K562 (cell line): ENCODE measurements around the gene GMDS. TPM values are rescaled to one million over a fixed set of nuclear protein-coding genes. Genes with fewer than 3 reads are reported as not detected.

Source experiments
- CAMTA2 ChIP-seq: fragments of 250-450 bp; sonication (Bioruptor Pico); conservative IDR thresholded peaks from 2 replicates; pipeline ENCODE4 v1.5.1; 2022
- FOXA3 ChIP-seq, 2 experiments: fragments of 450-650 bp in 1 of 2; sonication (generic) in 1 of 2; formaldehyde crosslinking; IDR thresholded peaks in 1 of 2; conservative IDR thresholded peaks in 1 of 2; 2 replicates each; pipeline versions ENCODE4 v1.4.0 to v1.8.0; 2020 to 2022; ENCODE audit warnings: mild to moderate bottlenecking in 2 of 2, missing genetic modification reagents in 1 of 2
- FUS ChIP-seq: fragments of 200-400 bp; formaldehyde crosslinking; optimal IDR thresholded peaks from 2 replicates; pipeline ENCODE3; 2017; ENCODE audit warnings: low read depth, low read length
- HDAC6 ChIP-seq: IDR thresholded peaks from 2 replicates; pipeline ENCODE4 v1.6.1; 2012; ENCODE audit warnings: low read depth, mild to moderate bottlenecking, control low read depth, inconsistent platforms, low read length, moderate library complexity
- IFI16 ChIP-seq: fragments of 250-450 bp; sonication (Bioruptor Pico); IDR thresholded peaks from 2 replicates; pipeline ENCODE4 v2.1.2; 2022; ENCODE audit warnings: mild to moderate bottlenecking, inconsistent platforms
- MAZ ChIP-seq, 2 experiments: fragments of 450-650 bp in 1 of 2; sonication (generic) in 1 of 2; formaldehyde crosslinking; IDR thresholded peaks in 1 of 2; conservative IDR thresholded peaks in 1 of 2; 2 replicates each; pipeline versions ENCODE4 v1.4.0 to v1.5.0; 2020; ENCODE audit warnings: mild to moderate bottlenecking in 1 of 2, missing genetic modification reagents in 1 of 2
- MCM5 ChIP-seq: fragments of 450-650 bp; IDR thresholded peaks from 2 replicates; pipeline ENCODE4 v1.6.1; 2016; ENCODE audit warnings: low read depth
- NCOA4 ChIP-seq: fragments of 450-650 bp; IDR thresholded peaks from 2 replicates; pipeline ENCODE4 v1.6.1; 2018; ENCODE audit warnings: mild to moderate bottlenecking; ENCODE audit not compliant: partially characterized antibody
- NONO ChIP-seq, 2 experiments: fragments of 200-400 bp in 1 of 2; fragments of 450-650 bp in 1 of 2; formaldehyde crosslinking in 1 of 2; IDR thresholded peaks; 2 replicates each; pipeline ENCODE4 v1.6.1; 2017; ENCODE audit warnings: low read depth in 2 of 2, mild to moderate bottlenecking in 2 of 2, moderate library complexity in 2 of 2, low read length in 1 of 2
- POLR2A ChIP-seq: fragments of 450-650 bp; conservative IDR thresholded peaks from 2 replicates; pipeline ENCODE4 v1.6.1; 2016
- SIN3B ChIP-seq: fragments of 450-650 bp; IDR thresholded peaks from 2 replicates; pipeline ENCODE4 v1.6.1; 2017; ENCODE audit warnings: low read depth, mild to moderate bottlenecking, moderate library complexity
- SIRT6 ChIP-seq: IDR thresholded peaks from one replicate; pipeline ENCODE4 v1.6.1; 2012; ENCODE audit warnings: low read depth, mild to moderate bottlenecking, control low read depth, inconsistent platforms, low read length, moderate library complexity
- SMAD1 ChIP-seq: fragments of 150-350 bp; IDR thresholded peaks from 2 replicates; pipeline ENCODE4 v1.6.1; 2014; ENCODE audit warnings: low read length, low read depth; ENCODE audit not compliant: partially characterized antibody
- TEAD1 ChIP-seq, 2 experiments: fragments of 450-650 bp in 1 of 2; sonication (generic) in 1 of 2; formaldehyde crosslinking; IDR thresholded peaks; 2 replicates each; pipeline versions ENCODE4 v1.4.0 to v1.8.0; 2020 to 2022; ENCODE audit warnings: mild to moderate bottlenecking in 2 of 2, missing genetic modification reagents in 1 of 2
- TEAD2 ChIP-seq: fragments of 450-650 bp; IDR thresholded peaks from 2 replicates; pipeline ENCODE4 v1.6.1; 2016; ENCODE audit warnings: missing genetic modification characterization, control low read depth, missing compliant biosample characterization
- TRIM24 ChIP-seq, 2 experiments: fragments of 450-650 bp; IDR thresholded peaks; 2 replicates each; pipeline ENCODE4 v1.6.1; 2016
- ZBTB1 ChIP-seq: sonication (generic); formaldehyde crosslinking; IDR thresholded peaks from 2 replicates; pipeline ENCODE4 v1.8.1; 2023; ENCODE audit warnings: missing genetic modification reagents, low read depth, mild to moderate bottlenecking, borderline replicate concordance
- ZNF140 ChIP-seq: fragments of 250-450 bp; sonication (Bioruptor Pico); IDR thresholded peaks from 2 replicates; pipeline ENCODE4 v1.8.0; 2021; ENCODE audit warnings: moderate library complexity, mild to moderate bottlenecking, inconsistent platforms
- ZNF316 ChIP-seq: fragments of 450-650 bp; IDR thresholded peaks from 2 replicates; pipeline ENCODE4 v1.6.1; 2016
- polyA plus RNA-seq, 8 experiments: library from polyadenylated mRNA; depleted of rRNA in 4 of 8; stranded (reverse) in 5 of 8; unstranded in 3 of 8; fragments of >200 nt; fragmentation: Nextera tagmentation in 2 of 8; fragmentation: Illumina TruSeq in 1 of 8; extraction: Ambion mirVana in 2 of 8; extraction: Trizol in 1 of 8; gene quantifications; 2 replicates each; pipeline versions ENCODE4 v1.2.1 to v1.2.3, GENCODE V29; 2011 to 2014; ENCODE audit warnings: inconsistent platforms in 1 of 8, missing spikeins in 1 of 8
- total RNA-seq, 7 experiments: library from RNA; depleted of rRNA in 6 of 7; stranded (reverse); fragments of >200 nt in 6 of 7; fragmentation: Illumina TruSeq in 2 of 7; extraction: Trizol in 2 of 7; gene quantifications; 2 replicates each; pipeline versions ENCODE4 v1.2.1 to v1.2.3, GENCODE V29; 2011 to 2021; ENCODE audit warnings: low replicate concordance in 1 of 7
- TF ChIP-seq, protein P1 (sequence below), 3 experiments: IDR thresholded peaks in 2 of 3; conservative IDR thresholded peaks in 1 of 3; 2 replicates each; pipeline ENCODE4 v1.5.1; 2011 to 2012; ENCODE audit warnings: low read length in 3 of 3, mild to moderate bottlenecking in 3 of 3, control low read depth in 2 of 3, improper control_type of control experiment in 1 of 3, inconsistent platforms in 1 of 3, low read depth in 1 of 3, mixed read lengths in 1 of 3, moderate library complexity in 1 of 3; ENCODE audit not compliant: insufficient read depth in 2 of 3
- TF ChIP-seq, protein P2 (sequence below): fragments of 450-650 bp; conservative IDR thresholded peaks from 2 replicates; pipeline ENCODE4 v1.6.1; 2016; ENCODE audit warnings: missing genetic modification characterization, low read depth, mild to moderate bottlenecking, control low read depth, missing compliant biosample characterization
- TF ChIP-seq, protein P3 (sequence below): IDR thresholded peaks from 2 replicates; pipeline ENCODE4 v1.6.1; 2014; ENCODE audit warnings: antibody characterized with exemption
- TF ChIP-seq, protein P4 (sequence below): fragments of 450-650 bp; formaldehyde crosslinking; conservative IDR thresholded peaks from 2 replicates; pipeline ENCODE4 v1.4.0; 2022; ENCODE audit warnings: mild to moderate bottlenecking, missing genetic modification characterization

The GMDS gene
- total and polyA plus RNA-seq, 9 of the 15 experiments (the other 6 are each of a cell fraction or from before 2014, with no cell fraction given): 0.48 to 31.8 (median 13.4) TPM

DNA sequence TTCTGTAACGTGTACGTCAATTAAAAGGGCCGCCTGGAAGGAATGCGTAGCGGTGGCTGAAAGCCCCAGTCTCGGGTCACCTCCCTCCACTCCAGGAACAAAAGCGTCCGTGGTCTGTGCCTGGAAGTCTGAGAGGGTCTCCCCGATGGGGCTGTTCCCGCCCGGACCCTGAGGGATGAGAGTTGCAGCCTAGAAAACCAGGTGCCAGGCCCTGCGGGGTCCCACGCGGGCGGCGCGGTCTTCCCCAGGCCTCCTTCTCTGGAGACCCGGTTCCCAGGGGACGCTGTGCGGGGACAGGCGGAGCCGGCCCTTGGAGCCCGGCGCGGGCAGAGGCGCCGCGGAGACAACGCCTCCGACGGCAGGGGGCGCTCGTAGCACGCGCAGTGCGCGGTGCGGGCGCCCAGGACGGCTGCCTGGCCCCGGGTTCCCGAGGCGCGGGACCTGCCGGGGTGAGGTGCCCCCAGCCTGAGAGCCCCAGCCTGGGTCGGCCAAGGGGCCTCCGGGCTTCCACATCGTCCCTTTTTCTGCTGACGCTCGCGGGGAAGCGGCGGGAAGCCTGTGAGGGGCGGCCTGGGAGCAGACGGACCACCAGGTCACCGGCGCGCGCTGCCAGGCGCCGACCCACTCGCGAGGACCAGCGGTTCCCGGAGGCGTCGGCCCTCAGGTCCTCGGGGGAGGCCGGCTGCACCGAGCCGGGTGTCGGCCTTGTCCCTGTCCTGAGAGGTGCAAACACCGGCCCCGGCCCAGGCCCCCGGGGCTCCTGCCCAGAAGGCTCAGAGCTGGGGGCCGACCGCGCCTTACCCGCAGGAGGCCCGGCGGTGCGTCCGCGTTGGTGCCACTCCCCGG, 641.0 kb downstream of the GMDS start (continued):
- TF ChIP-seq, protein P1, sequence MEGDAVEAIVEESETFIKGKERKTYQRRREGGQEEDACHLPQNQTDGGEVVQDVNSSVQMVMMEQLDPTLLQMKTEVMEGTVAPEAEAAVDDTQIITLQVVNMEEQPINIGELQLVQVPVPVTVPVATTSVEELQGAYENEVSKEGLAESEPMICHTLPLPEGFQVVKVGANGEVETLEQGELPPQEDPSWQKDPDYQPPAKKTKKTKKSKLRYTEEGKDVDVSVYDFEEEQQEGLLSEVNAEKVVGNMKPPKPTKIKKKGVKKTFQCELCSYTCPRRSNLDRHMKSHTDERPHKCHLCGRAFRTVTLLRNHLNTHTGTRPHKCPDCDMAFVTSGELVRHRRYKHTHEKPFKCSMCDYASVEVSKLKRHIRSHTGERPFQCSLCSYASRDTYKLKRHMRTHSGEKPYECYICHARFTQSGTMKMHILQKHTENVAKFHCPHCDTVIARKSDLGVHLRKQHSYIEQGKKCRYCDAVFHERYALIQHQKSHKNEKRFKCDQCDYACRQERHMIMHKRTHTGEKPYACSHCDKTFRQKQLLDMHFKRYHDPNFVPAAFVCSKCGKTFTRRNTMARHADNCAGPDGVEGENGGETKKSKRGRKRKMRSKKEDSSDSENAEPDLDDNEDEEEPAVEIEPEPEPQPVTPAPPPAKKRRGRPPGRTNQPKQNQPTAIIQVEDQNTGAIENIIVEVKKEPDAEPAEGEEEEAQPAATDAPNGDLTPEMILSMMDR (IDR thresholded peaks at IDR 0.05 in 2 of 3, conservative IDR thresholded peaks at IDR 0.05 in 1 of 3; ENCODE audit: insufficient read depth in 2 of 3, low read depth in 1 of 3, low read length in 3 of 3): peak; percentile 75 to 95 (median 88)
- TF ChIP-seq MCM5: no peak
- no peak for TF ChIP-seq HDAC6
- TF ChIP-seq SIN3B: no peak
- no peak for TF ChIP-seq POLR2A
- TF ChIP-seq, protein P2, sequence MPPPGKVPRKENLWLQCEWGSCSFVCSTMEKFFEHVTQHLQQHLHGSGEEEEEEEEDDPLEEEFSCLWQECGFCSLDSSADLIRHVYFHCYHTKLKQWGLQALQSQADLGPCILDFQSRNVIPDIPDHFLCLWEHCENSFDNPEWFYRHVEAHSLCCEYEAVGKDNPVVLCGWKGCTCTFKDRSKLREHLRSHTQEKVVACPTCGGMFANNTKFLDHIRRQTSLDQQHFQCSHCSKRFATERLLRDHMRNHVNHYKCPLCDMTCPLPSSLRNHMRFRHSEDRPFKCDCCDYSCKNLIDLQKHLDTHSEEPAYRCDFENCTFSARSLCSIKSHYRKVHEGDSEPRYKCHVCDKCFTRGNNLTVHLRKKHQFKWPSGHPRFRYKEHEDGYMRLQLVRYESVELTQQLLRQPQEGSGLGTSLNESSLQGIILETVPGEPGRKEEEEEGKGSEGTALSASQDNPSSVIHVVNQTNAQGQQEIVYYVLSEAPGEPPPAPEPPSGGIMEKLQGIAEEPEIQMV (tag): no peak
- TF ChIP-seq, protein P3, sequence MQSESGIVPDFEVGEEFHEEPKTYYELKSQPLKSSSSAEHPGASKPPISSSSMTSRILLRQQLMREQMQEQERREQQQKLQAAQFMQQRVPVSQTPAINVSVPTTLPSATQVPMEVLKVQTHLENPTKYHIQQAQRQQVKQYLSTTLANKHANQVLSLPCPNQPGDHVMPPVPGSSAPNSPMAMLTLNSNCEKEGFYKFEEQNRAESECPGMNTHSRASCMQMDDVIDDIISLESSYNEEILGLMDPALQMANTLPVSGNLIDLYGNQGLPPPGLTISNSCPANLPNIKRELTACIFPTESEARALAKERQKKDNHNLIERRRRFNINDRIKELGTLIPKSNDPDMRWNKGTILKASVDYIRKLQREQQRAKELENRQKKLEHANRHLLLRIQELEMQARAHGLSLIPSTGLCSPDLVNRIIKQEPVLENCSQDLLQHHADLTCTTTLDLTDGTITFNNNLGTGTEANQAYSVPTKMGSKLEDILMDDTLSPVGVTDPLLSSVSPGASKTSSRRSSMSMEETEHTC: no peak
- TF ChIP-seq ZBTB1 (CRISPR knock-in tag): 0 out of 2 replicates have a peak, but pooled peaks have one; percentile 30
- TF ChIP-seq NCOA4: no peak
- TF ChIP-seq FUS: peak; percentile 68
- TF ChIP-seq, protein P4, sequence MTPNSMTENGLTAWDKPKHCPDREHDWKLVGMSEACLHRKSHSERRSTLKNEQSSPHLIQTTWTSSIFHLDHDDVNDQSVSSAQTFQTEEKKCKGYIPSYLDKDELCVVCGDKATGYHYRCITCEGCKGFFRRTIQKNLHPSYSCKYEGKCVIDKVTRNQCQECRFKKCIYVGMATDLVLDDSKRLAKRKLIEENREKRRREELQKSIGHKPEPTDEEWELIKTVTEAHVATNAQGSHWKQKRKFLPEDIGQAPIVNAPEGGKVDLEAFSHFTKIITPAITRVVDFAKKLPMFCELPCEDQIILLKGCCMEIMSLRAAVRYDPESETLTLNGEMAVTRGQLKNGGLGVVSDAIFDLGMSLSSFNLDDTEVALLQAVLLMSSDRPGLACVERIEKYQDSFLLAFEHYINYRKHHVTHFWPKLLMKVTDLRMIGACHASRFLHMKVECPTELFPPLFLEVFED (CRISPR knock-in tag): no peak
- no peak for TF ChIP-seq ZNF316
- TF ChIP-seq ZNF140 (CRISPR knock-in tag): no peak
- TF ChIP-seq TEAD1 (CRISPR knock-in tag; IDR thresholded peaks at IDR 0.05): no peak
- no peak for TF ChIP-seq TEAD2
- no peak for TF ChIP-seq CAMTA2 (CRISPR knock-in tag)
- TF ChIP-seq IFI16 (CRISPR knock-in tag): no peak
- TF ChIP-seq TRIM24 (IDR thresholded peaks at IDR 0.05): no peak
- TF ChIP-seq SMAD1: no peak
- no peak for TF ChIP-seq FOXA3 (CRISPR knock-in tag; conservative IDR thresholded peaks at IDR 0.05 in 1 of 2, IDR thresholded peaks at IDR 0.05 in 1 of 2)
- TF ChIP-seq SIRT6: no peak
- TF ChIP-seq MAZ (CRISPR knock-in tag; conservative IDR thresholded peaks at IDR 0.05 in 1 of 2, IDR thresholded peaks at IDR 0.05 in 1 of 2): peak in 1 of 2 experiments; percentile 50; a peak in 1 of 4 replicates
- peak in 1 of 2 experiments; percentile 70; a peak in 1 of 4 replicates for TF ChIP-seq NONO (IDR thresholded peaks at IDR 0.05; ENCODE audit: low read depth in 2 of 2, low read length in 1 of 2)
